Stimulated activated CD8-positive, alpha-beta memory T cell treated with anti-CD3 and anti-CD28 coated beads, Interleukin-4, amount 100 ng/mL, for 48 hours (primary cell): ENCODE results near the gene GPC1.

Source experiments
- DNase-seq: peaks from one replicate; pipeline ENCODE4 v3.0.0-alpha.2; 2020

The GPC1 gene

GRCh38 chr2:240413813-240414429 lies 21.5 kb upstream of the GPC1 start:
- DNase-seq = no peak

- DNase-seq = no peak
Observed at GRCh38 chr2:240416821-240417220, 18.6 kb upstream of the GPC1 start.

- no peak for DNase-seq
Observed at GRCh38 chr2:240418311-240418710, 17.2 kb upstream of the GPC1 start.

GRCh38 chr2:240419271-240419670 lies 16.2 kb upstream of the GPC1 start:
- no peak for DNase-seq

GRCh38 chr2:240419723-240420122 lies 15.7 kb upstream of the GPC1 start:
- DNase-seq = no peak

GRCh38 chr2:240420206-240421104 lies 15.0 kb upstream of the GPC1 start:
- DNase-seq = no peak

- DNase-seq = no peak
Observed at GRCh38 chr2:240421381-240421780, 14.1 kb upstream of the GPC1 start.

GRCh38 chr2:240422658-240423329 lies 12.7 kb upstream of the GPC1 start:
- DNase-seq = no peak

GRCh38 chr2:240423788-240424191 lies 11.7 kb upstream of the GPC1 start:
- DNase-seq = no peak

- no peak for DNase-seq
Observed at GRCh38 chr2:240424341-240425235, 10.9 kb upstream of the GPC1 start.

- no peak for DNase-seq
Observed at GRCh38 chr2:240425236-240425615, 10.2 kb upstream of the GPC1 start.

GRCh38 chr2:240425697-240426096 lies 9.8 kb upstream of the GPC1 start:
- DNase-seq = no peak

- DNase-seq = peak; percentile 61
Observed at GRCh38 chr2:240426845-240427721, 8.4 kb upstream of the GPC1 start.

GRCh38 chr2:240427729-240428128 lies 7.7 kb upstream of the GPC1 start:
- DNase-seq = peak; percentile 46

GRCh38 chr2:240428245-240428644 lies 7.2 kb upstream of the GPC1 start:
- DNase-seq = no peak

GRCh38 chr2:240429341-240429871 lies 6.1 kb upstream of the GPC1 start:
- DNase-seq = peak; percentile 14

GRCh38 chr2:240429872-240430491 lies 5.5 kb upstream of the GPC1 start:
- peak; percentile 17 for DNase-seq

- DNase-seq = peak; percentile 17
Observed at GRCh38 chr2:240430595-240430994, 4.9 kb upstream of the GPC1 start.

- DNase-seq = peak; percentile 19
Observed at GRCh38 chr2:240431271-240431660, 4.2 kb upstream of the GPC1 start.

- peak; percentile 19 for DNase-seq
Observed at GRCh38 chr2:240431661-240432424, 3.6 kb upstream of the GPC1 start.
